ENCODE data around the gene PRIMPOL. TPM values are rescaled to one million over a fixed set of nuclear protein-coding genes. Genes with fewer than 3 reads are reported as not detected.
"Not testable (repeated sequence)": the region's sequence is repeated elsewhere in the genome, so short reads cannot be mapped to it uniquely, and the experiment has no call there.

PRIMPOL gene
- polyA plus RNA-seq (2011; rRNA removed): 6.6 and 12.2 TPM in 2 replicates
- 3.2 and 3.6 TPM in 2 replicates for polyA minus RNA-seq (2011; rRNA and poly(A)+ RNA removed)

GRCh38 chr4:184649026-184649970 is at the start of gene PRIMPOL, which contains the start of gene CASP3:
Gene PRIMPOL, plus strand, starts transcription at chr4:184649738. Its CDS starts 7,403 bp downstream, at chr4:184657141.
Gene CASP3, minus strand, starts transcription at chr4:184649447. Its CDS starts 10,994 bp downstream, at chr4:184638453.
- Histone ChIP-seq H3K9me3 (ENCODE audit: control insufficient read depth, insufficient read depth, low read length) (no peaks in the 10 kb centered on the region), H3K27ac (ENCODE audit: low read depth, low read length) (peak within 1 kb of the TSS; percentile 77), H3K4me3 (ENCODE audit: low read depth, low read length) (peak within 1 kb of the TSS; percentile 81), H3K27me3 (ENCODE audit: control insufficient read depth, insufficient read depth, low read length) (no peaks in the 10 kb centered on the region)
- ChIA-PET POLR2A (interaction anchor here (0.5 to 2.8 kb wide), 12 partner anchors 13 to 617 kb away, joined by 3 to 30 read pairs (median 3); partner anchors contain the start of gene CENPU), CTCF (interaction anchor here (0.6 to 1.3 kb wide), 11 partner anchors 11 to 911 kb away, joined by 3 to 9 read pairs (median 4); no protein-coding TSS in a partner anchor)
- DNase-seq (ENCODE audit: low read depth, low spot score): peak; percentile 78
- TF ChIP-seq CTCF (IDR thresholded peaks at IDR 0.05; ENCODE audit: low read depth, low read length): peak; percentile 38

GRCh38 chr4:184600982-184601381 is 48.6 kb upstream of the PRIMPOL start:
- H3K27ac ChIP-seq (ENCODE audit: low read depth, low read length); H3K4me3 ChIP-seq (ENCODE audit: low read depth, low read length); H3K9me3 ChIP-seq (ENCODE audit: control insufficient read depth, insufficient read depth, low read length); H3K27me3 ChIP-seq (ENCODE audit: control insufficient read depth, insufficient read depth, low read length); DNase-seq (ENCODE audit: low read depth, low spot score); POLR2A ChIA-PET: not testable (repeated sequence)
- CTCF ChIA-PET: interaction anchor here (0.7 kb wide), 1 partner anchor 377 kb away, joined by 3 read pairs; no protein-coding TSS in a partner anchor

GRCh38 chr4:184602857-184603256 is 46.7 kb upstream of the PRIMPOL start:
- H3K9me3 ChIP-seq (ENCODE audit: control insufficient read depth, insufficient read depth, low read length); H3K4me3 ChIP-seq (ENCODE audit: low read depth, low read length); H3K27me3 ChIP-seq (ENCODE audit: control insufficient read depth, insufficient read depth, low read length); POLR2A ChIA-PET; DNase-seq (ENCODE audit: low read depth, low spot score); H3K27ac ChIP-seq (ENCODE audit: low read depth, low read length); CTCF ChIA-PET: not testable (repeated sequence)

- CTCF ChIA-PET; H3K4me3 ChIP-seq (ENCODE audit: low read depth, low read length); H3K27me3 ChIP-seq (ENCODE audit: control insufficient read depth, insufficient read depth, low read length); POLR2A ChIA-PET; H3K9me3 ChIP-seq (ENCODE audit: control insufficient read depth, insufficient read depth, low read length); H3K27ac ChIP-seq (ENCODE audit: low read depth, low read length); DNase-seq (ENCODE audit: low read depth, low spot score): not testable (repeated sequence)
Observed at GRCh38 chr4:184607429-184607828, 42.1 kb upstream of the PRIMPOL start.

- DNase-seq (ENCODE audit: low read depth, low spot score): no peak
- Histone ChIP-seq H3K4me3 (ENCODE audit: low read depth, low read length) (no peak overlapping the region), H3K27ac (ENCODE audit: low read depth, low read length) (no peak overlapping the region), H3K9me3 (ENCODE audit: control insufficient read depth, insufficient read depth, low read length) (no peaks in the 10 kb centered on the region), H3K27me3 (ENCODE audit: control insufficient read depth, insufficient read depth, low read length) (no peaks in the 10 kb centered on the region)
- ChIA-PET POLR2A (no interaction called here), CTCF (no interaction called here)
- no peak for TF ChIP-seq CTCF (IDR thresholded peaks at IDR 0.05; ENCODE audit: low read depth, low read length)
Observed at GRCh38 chr4:184612074-184612473, 37.5 kb upstream of the PRIMPOL start.

GRCh38 chr4:184613405-184613804 is 36.1 kb upstream of the PRIMPOL start:
- CTCF ChIA-PET: no interaction called here
- TF ChIP-seq CTCF (IDR thresholded peaks at IDR 0.05; ENCODE audit: low read depth, low read length): no peak

More at GRCh38 chr4:184613405-184613804, 36.1 kb upstream of the PRIMPOL start:
- DNase-seq (ENCODE audit: low read depth, low spot score): no peak
- H3K9me3 ChIP-seq (ENCODE audit: control insufficient read depth, insufficient read depth, low read length): no peaks in the 10 kb centered on the region
- no peak overlapping the region for H3K27ac ChIP-seq (ENCODE audit: low read depth, low read length)
- POLR2A ChIA-PET: no interaction called here
- H3K27me3 ChIP-seq (ENCODE audit: control insufficient read depth, insufficient read depth, low read length): no peaks in the 10 kb centered on the region
- no peak overlapping the region for H3K4me3 ChIP-seq (ENCODE audit: low read depth, low read length)

Measured in AG04450 (cell line).